Kidney (tissue), 14 donors: ENCODE measurements around the gene AK5. TPM values are rescaled to one million over a fixed set of nuclear protein-coding genes. Genes with fewer than 3 reads are reported as not detected.

ENCODE experiments used
- DNase-seq, 5 donors: peaks; one replicate each; pipeline ENCODE4 v3.0.0-alpha.2; 2013 to 2020
- FAIRE-seq: peaks from 2 replicates; lab custom pipeline; 2012; peaks lifted over from hg19 to GRCh38; lab: Jason Lieb, UNC
- H3K27ac ChIP-seq, 2 donors: one replicate each; pipeline ENCODE4 v1.7.0; 2013; ENCODE audit warnings: low read depth in 2 of 2, low read length in 2 of 2, inconsistent platforms in 1 of 2
- H3K27me3 ChIP-seq: one replicate; pipeline ENCODE4 v1.7.1; 2013; ENCODE audit warnings: low read length, inconsistent platforms; ENCODE audit not compliant: control insufficient read depth, insufficient read depth
- H3K36me3 ChIP-seq, 3 donors: one replicate each; pipeline versions ENCODE4 v1.7.0 to v1.7.1; 2013; ENCODE audit warnings: low read length in 3 of 3, control low read depth in 1 of 3, inconsistent platforms in 1 of 3; ENCODE audit not compliant: insufficient read depth in 3 of 3, control insufficient read depth in 2 of 3
- H3K4me1 ChIP-seq, 3 donors: one replicate each; pipeline versions ENCODE4 v1.7.0 to v1.7.1; 2013; ENCODE audit warnings: low read length in 3 of 3, inconsistent platforms in 1 of 3, low read depth in 1 of 3; ENCODE audit not compliant: control insufficient read depth in 2 of 3, insufficient read depth in 2 of 3
- H3K4me3 ChIP-seq, 3 donors: one replicate each; pipeline versions ENCODE4 v1.7.0 to v1.8.1; 2013; ENCODE audit warnings: low read length in 3 of 3, control low read depth in 1 of 3, inconsistent platforms in 1 of 3
- H3K9ac ChIP-seq, 3 donors: one replicate each; pipeline versions ENCODE4 v1.7.0 to v1.7.1; 2013; ENCODE audit warnings: low read length in 3 of 3, control low read depth in 1 of 3, inconsistent platforms in 1 of 3
- H3K9me3 ChIP-seq, 3 donors: one replicate each; pipeline versions ENCODE4 v1.7.0 to v1.7.1; 2013; ENCODE audit warnings: low read length in 3 of 3, control low read depth in 1 of 3, inconsistent platforms in 1 of 3; ENCODE audit not compliant: control insufficient read depth in 2 of 3, insufficient read depth in 1 of 3
- CTCF ChIP-seq: IDR thresholded peaks from 3 replicates; pipeline ENCODE4 v1.5.1; 2012; ENCODE audit warnings: mild to moderate bottlenecking, moderate library complexity, borderline replicate concordance; ENCODE audit not compliant: insufficient read depth; ENCODE audit errors: extremely low read depth
- intact Hi-C: fragments of 100-400 bp; cut with DNase I; formaldehyde crosslinking; loops from one replicate; pipeline ENCODE4 v1.11.1; 2022
- polyA plus RNA-seq: library from polyadenylated mRNA; stranded (reverse); fragments of 350-450 nt; fragmentation: Illumina TruSeq; extraction: RNeasy Lipid Tissue Mini Kit (QIAGEN cat#74804); gene quantifications from one replicate; pipeline ENCODE4 v1.2.3, GENCODE V29; 2014; ENCODE audit warnings: low read depth, low replicate concordance; ENCODE audit not compliant: insufficient read depth
- total RNA-seq: library from RNA; stranded (reverse); fragmentation: NEBNext Ultra II Directional; extraction: Animal tissue kit (Norgen Biotek cat#: 25700); gene quantifications from one replicate; pipeline ENCODE4 v1.2.1, GENCODE V29; 2021
- donor health status: control.
- donor health status: control.
- donor health status: control.
- donor health status: control.
- donor health status: control.
- donor health status: DM: yes; HTN: yes; CAD: no.
- donor health status: Normal renal cell carcinoma (clear cell type).

AK5 gene
- total and polyA plus RNA-seq, 2 donors from 2014 or later: 1.7 to 2.5 TPM

GRCh38 chr1:77234943-77235342 lies 46.9 kb upstream of the AK5 start:
- no peak for FAIRE-seq
- H3K36me3 ChIP-seq: no peaks in the 10 kb centered on the region
- TF ChIP-seq CTCF: no peak
- no peak overlapping the region for H3K4me3 ChIP-seq
- no peak overlapping the region for H3K27ac ChIP-seq
- no peaks in the 10 kb centered on the region for H3K27me3 ChIP-seq
- no peaks in the 10 kb centered on the region for H3K4me1 ChIP-seq
- no peak overlapping the region for H3K9ac ChIP-seq
- no peaks in the 10 kb centered on the region for H3K9me3 ChIP-seq
- DNase-seq: no peak
- intact Hi-C loops: no loop called here

- Histone ChIP-seq H3K27ac (no peak overlapping the region), H3K4me3 (no peak overlapping the region), H3K27me3 (no peaks in the 10 kb centered on the region), H3K9ac (no peak overlapping the region), H3K9me3 (no peaks in the 10 kb centered on the region), H3K4me1 (no peaks in the 10 kb centered on the region), H3K36me3 (no peaks in the 10 kb centered on the region)
- no peak for DNase-seq
- no peak for TF ChIP-seq CTCF
- intact Hi-C loops: no loop called here
- no peak for FAIRE-seq
Observed at GRCh38 chr1:77238462-77238861, 43.4 kb upstream of the AK5 start.

- no peak overlapping the region for H3K27ac ChIP-seq
- H3K4me1 ChIP-seq: no peaks in the 10 kb centered on the region
- no peaks in the 10 kb centered on the region for H3K9me3 ChIP-seq
- no peak for TF ChIP-seq CTCF
- H3K36me3 ChIP-seq: no peaks in the 10 kb centered on the region
- FAIRE-seq (no peak), DNase-seq (no peak)
- H3K27me3 ChIP-seq: no peaks in the 10 kb centered on the region
- no peak overlapping the region for H3K4me3 ChIP-seq
- intact Hi-C loops: no loop called here
- H3K9ac ChIP-seq: no peak overlapping the region
Observed at GRCh38 chr1:77239311-77239710, 42.5 kb upstream of the AK5 start.

GRCh38 chr1:77245830-77246229 lies 36.0 kb upstream of the AK5 start:
- FAIRE-seq: no peak
- H3K9me3 ChIP-seq: peaks cover 0 to 2% (median 0%) of the 10 kb centered on the region in 3 donors
- no peak for DNase-seq
- H3K4me3 ChIP-seq: no peak overlapping the region
- TF ChIP-seq CTCF: no peak
- H3K9ac ChIP-seq: no peak overlapping the region
- H3K36me3 ChIP-seq: no peaks in the 10 kb centered on the region
- no peaks in the 10 kb centered on the region for H3K4me1 ChIP-seq
- no peaks in the 10 kb centered on the region for H3K27me3 ChIP-seq
- no peak overlapping the region for H3K27ac ChIP-seq
- intact Hi-C loops: no loop called here
